Esophagus squamous epithelium (tissue), 5 donors: ENCODE measurements around the gene SUSD3. TPM values are rescaled to one million over a fixed set of nuclear protein-coding genes. Genes with fewer than 3 reads are reported as not detected.

Source experiments
- DNase-seq: peaks from one replicate; lab custom pipeline; 2025; lab: John Stamatoyannopoulos, UW
- H3K27ac ChIP-seq, 4 donors: fragments of 200-600 bp; sonication (generic); one replicate each; pipeline ENCODE4 v1.5.1; 2016 to 2019; ENCODE audit warnings: mild to moderate bottlenecking in 1 of 4
- H3K27me3 ChIP-seq, 4 donors: fragments of 200-600 bp; sonication (generic); 1 replicate in 3 of 4; 2 replicates in 1 of 4; pipeline versions ENCODE4 v1.5.1 to v1.6.0; 2017 to 2021; ENCODE audit warnings: antibody characterized with exemption in 1 of 4
- H3K36me3 ChIP-seq, 3 donors: fragments of 200-600 bp; sonication (generic); one replicate each; pipeline ENCODE4 v1.5.1; 2016 to 2019
- H3K4me1 ChIP-seq, 3 donors: fragments of 200-600 bp; sonication (generic); one replicate each; pipeline ENCODE4 v1.5.1; 2017 to 2019
- H3K4me3 ChIP-seq, 4 donors: fragments of 200-600 bp; sonication (generic); 1 replicate in 3 of 4; 2 replicates in 1 of 4; pipeline ENCODE4 v1.5.1; 2016 to 2019; ENCODE audit warnings: mild to moderate bottlenecking in 2 of 4, moderate library complexity in 1 of 4
- H3K9me3 ChIP-seq, 3 donors: fragments of 200-600 bp; sonication (generic); one replicate each; pipeline ENCODE4 v1.5.1; 2016 to 2019
- POLR2A ChIP-seq, 4 donors: fragments of 450-650 bp; IDR thresholded peaks; one replicate each; pipeline ENCODE4 v1.6.1; 2017; ENCODE audit warnings: antibody characterized with exemption in 4 of 4, mild to moderate bottlenecking in 4 of 4, moderate library complexity in 3 of 4
- WGBS, 2 donors: methylation state at CpG; one replicate each; pipeline ENCODE4 v1.1.5; 2018; 5-methylcytosine and 5-hydroxymethylcytosine counted together
- intact Hi-C: fragments of 100-400 bp; cut with DNase I; formaldehyde crosslinking; loops from one replicate; pipeline ENCODE4 v1.15.0; 2022
- total RNA-seq, 4 donors: library from RNA; depleted of rRNA; stranded (reverse); fragments of >200 nt; gene quantifications; one replicate each; pipeline ENCODE4 v1.1.0, GENCODE V29; 2016
- TF ChIP-seq, protein P1 (sequence below), 6 experiments: fragments of 450-650 bp in 4 of 6; fragments of 200-600 bp in 2 of 6; sonication (generic) in 2 of 6; IDR thresholded peaks; one replicate each; pipeline ENCODE4 v1.5.1; 2016 to 2019; ENCODE audit warnings: antibody characterized with exemption in 6 of 6, mild to moderate bottlenecking in 4 of 6, moderate library complexity in 4 of 6
- donor health status: DM: yes; HTN: yes; CAD: no.

Gene SUSD3
- total RNA-seq, 4 donors from 2014 or later, result 0.22 to 5.8 (median 2.7) TPM

GRCh38 chr9:93035106-93035660, 23.3 kb upstream of the SUSD3 start:
- Histone ChIP-seq H3K4me1 (peaks cover 0 to 7% (median 7%) of the 10 kb centered on the region in 3 donors), H3K27ac (no peak overlapping the region), H3K9me3 (no peaks in the 10 kb centered on the region), H3K27me3 (peaks cover 0 to 3% (median 0%) of the 10 kb centered on the region in 4 donors), H3K36me3 (no peaks in the 10 kb centered on the region), H3K4me3 (no peak overlapping the region)
- 90% methylated on average over 4 of the region's 19 CpGs; no CpG with 5 or more reads in 1 of the 2 donors for WGBS, 2 donors
- intact Hi-C loops, result no loop called here
- DNase-seq, result no peak
- TF ChIP-seq POLR2A (IDR thresholded peaks at IDR 0.05), result no peak
- TF ChIP-seq, protein P1, sequence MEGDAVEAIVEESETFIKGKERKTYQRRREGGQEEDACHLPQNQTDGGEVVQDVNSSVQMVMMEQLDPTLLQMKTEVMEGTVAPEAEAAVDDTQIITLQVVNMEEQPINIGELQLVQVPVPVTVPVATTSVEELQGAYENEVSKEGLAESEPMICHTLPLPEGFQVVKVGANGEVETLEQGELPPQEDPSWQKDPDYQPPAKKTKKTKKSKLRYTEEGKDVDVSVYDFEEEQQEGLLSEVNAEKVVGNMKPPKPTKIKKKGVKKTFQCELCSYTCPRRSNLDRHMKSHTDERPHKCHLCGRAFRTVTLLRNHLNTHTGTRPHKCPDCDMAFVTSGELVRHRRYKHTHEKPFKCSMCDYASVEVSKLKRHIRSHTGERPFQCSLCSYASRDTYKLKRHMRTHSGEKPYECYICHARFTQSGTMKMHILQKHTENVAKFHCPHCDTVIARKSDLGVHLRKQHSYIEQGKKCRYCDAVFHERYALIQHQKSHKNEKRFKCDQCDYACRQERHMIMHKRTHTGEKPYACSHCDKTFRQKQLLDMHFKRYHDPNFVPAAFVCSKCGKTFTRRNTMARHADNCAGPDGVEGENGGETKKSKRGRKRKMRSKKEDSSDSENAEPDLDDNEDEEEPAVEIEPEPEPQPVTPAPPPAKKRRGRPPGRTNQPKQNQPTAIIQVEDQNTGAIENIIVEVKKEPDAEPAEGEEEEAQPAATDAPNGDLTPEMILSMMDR (IDR thresholded peaks at IDR 0.05), result no peak

GRCh38 chr9:93035821-93036351, 22.6 kb upstream of the SUSD3 start:
- 71 to 74% methylated on average over 1 to 9 of the region's 13 CpGs for WGBS, 2 donors
- TF ChIP-seq, protein P1 (IDR thresholded peaks at IDR 0.05), result no peak
- TF ChIP-seq POLR2A (IDR thresholded peaks at IDR 0.05), result no peak

DNA sequence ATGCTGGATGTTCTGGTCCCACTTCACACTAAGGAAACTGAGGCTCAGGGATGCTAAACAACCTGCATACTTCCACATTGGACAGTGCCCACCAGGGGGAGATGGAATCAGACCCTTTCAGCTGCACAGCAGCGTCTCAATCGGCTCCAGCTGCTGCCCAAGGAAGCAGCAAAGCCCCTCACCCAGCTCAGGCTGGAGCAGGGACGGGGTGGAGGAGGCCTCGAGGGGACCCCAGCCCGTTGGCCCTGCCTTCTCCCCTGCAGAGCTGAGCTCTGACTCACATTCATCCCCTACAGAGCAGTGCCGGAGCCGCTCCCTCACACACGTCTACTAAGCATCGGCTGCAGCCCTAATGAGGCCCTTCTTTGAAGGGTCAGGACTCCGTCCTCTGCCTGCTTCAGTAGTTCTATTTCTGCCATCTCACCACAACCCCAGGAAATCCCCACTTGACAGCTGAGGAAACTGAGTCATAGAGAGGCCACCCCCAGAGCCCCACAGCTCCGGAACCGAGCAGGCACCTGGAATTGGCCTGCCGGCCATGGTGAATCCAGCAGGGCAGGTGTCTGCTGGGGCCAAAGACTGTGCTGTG, 21.5 kb upstream of the SUSD3 start:
- H3K4me3 ChIP-seq, result no peak overlapping the region
- TF ChIP-seq, protein P1 (IDR thresholded peaks at IDR 0.05), result no peak
- DNase-seq, result no peak
- H3K9me3 ChIP-seq, result no peaks in the 10 kb centered on the region
- 64 to 77% methylated on average over 3 to 8 of the region's 13 CpGs for WGBS, 2 donors
- H3K36me3 ChIP-seq, result no peaks in the 10 kb centered on the region
- intact Hi-C loops, result no loop called here
- peaks cover 0 to 2% (median 1%) of the 10 kb centered on the region in 3 donors for H3K4me1 ChIP-seq
- peak overlapping the region in 1 of 4 donors; percentile 29 for H3K27ac ChIP-seq
- H3K27me3 ChIP-seq, result peaks cover 0 to 3% (median 0%) of the 10 kb centered on the region in 4 donors

More at GRCh38 chr9:93035821-93036351, 22.6 kb upstream of the SUSD3 start:
- no peaks in the 10 kb centered on the region for H3K9me3 ChIP-seq
- no peaks in the 10 kb centered on the region for H3K36me3 ChIP-seq
- H3K27ac ChIP-seq, result no peak overlapping the region
- H3K4me1 ChIP-seq, result peaks cover 0 to 7% (median 7%) of the 10 kb centered on the region in 3 donors
- H3K27me3 ChIP-seq, result peaks cover 0 to 3% (median 0%) of the 10 kb centered on the region in 4 donors
- H3K4me3 ChIP-seq, result no peak overlapping the region
- intact Hi-C loops, result no loop called here
- no peak for DNase-seq

GRCh38 chr9:93037476-93037971, 21.0 kb upstream of the SUSD3 start:
- DNase-seq, result no peak
- Histone ChIP-seq H3K27me3 (peaks cover 0 to 3% (median 0%) of the 10 kb centered on the region in 4 donors), H3K36me3 (no peaks in the 10 kb centered on the region), H3K9me3 (no peaks in the 10 kb centered on the region), H3K4me3 (no peak overlapping the region), H3K27ac (peak overlapping the region in 1 of 4 donors; percentile 29), H3K4me1 (no peaks in the 10 kb centered on the region)
- 71 to 74% methylated on average over 4 of the region's 13 CpGs for WGBS, 2 donors
- intact Hi-C loops, result no loop called here
- no peak for TF ChIP-seq POLR2A (IDR thresholded peaks at IDR 0.05)
- TF ChIP-seq, protein P1 (IDR thresholded peaks at IDR 0.05), result no peak

GRCh38 chr9:93038918-93039317, 19.6 kb upstream of the SUSD3 start:
- WGBS, 2 donors, result 65 to 76% methylated on average over 5 to 6 of the region's 6 CpGs
- H3K27me3 ChIP-seq, result peaks cover 0 to 3% (median 0%) of the 10 kb centered on the region in 4 donors
- no peaks in the 10 kb centered on the region for H3K36me3 ChIP-seq
- H3K27ac ChIP-seq, result no peak overlapping the region
- intact Hi-C loops, result no loop called here
- DNase-seq, result no peak
- TF ChIP-seq POLR2A (IDR thresholded peaks at IDR 0.05), result no peak
- TF ChIP-seq, protein P1 (IDR thresholded peaks at IDR 0.05), result no peak
- no peaks in the 10 kb centered on the region for H3K9me3 ChIP-seq
- H3K4me3 ChIP-seq, result no peak overlapping the region
- H3K4me1 ChIP-seq, result no peaks in the 10 kb centered on the region
